K562 (cell line): ENCODE measurements around the gene FRMD4A. TPM values are rescaled to one million over a fixed set of nuclear protein-coding genes. Genes with fewer than 3 reads are reported as not detected.

Experiments
- ATAC-seq: fragments of 200-7000 bp; cut with Tn5 transposase; 3 replicates; pipeline ENCODE4 v1.9.1; 2020; ENCODE audit warnings: moderate library complexity
- BruUV-seq: library from RNA; stranded (reverse); fragments of 400-500 nt; replicated peaks from 2 replicates; lab custom pipeline; 2021; lab: Mats Ljungman, UMichigan
- CTCF ChIA-PET: fragments of 300-600 bp; formaldehyde crosslinking; extraction: SDS; loops from one replicate; lab custom pipeline; 2021; ENCODE audit warnings: low intra/inter-chr PET ratio; lab: Yijun Ruan, JAX
- POLR2A ChIA-PET: fragments of 300-600, 350-650 bp; sonication (Branson Sonifier 250); formaldehyde crosslinking; extraction: SDS; loops from one replicate; lab custom pipeline; 2021; ENCODE audit warnings: antibody characterized with exemption, inconsistent platforms; lab: Yijun Ruan, JAX
- DNase-seq, 4 experiments: peaks; one replicate each; pipeline versions ENCODE4 v3.0.0 to v3.0.0-alpha.2; 2011 to 2018; ENCODE audit warnings: low spot score in 3 of 4, mixed read lengths in 3 of 4; ENCODE audit errors: extremely low read depth in 1 of 4
- FAIRE-seq: peaks from 2 replicates; lab custom pipeline; 2011; peaks lifted over from hg19 to GRCh38; lab: Jason Lieb, UNC
- H2AFZ ChIP-seq: 2 replicates; pipeline ENCODE4 v1.6.0; 2011; ENCODE audit warnings: low read depth, low read length, control low read depth, inconsistent platforms
- H3K27ac ChIP-seq: fragments of 200-600 bp; 3 replicates; pipeline ENCODE4 v1.8.0; 2011; ENCODE audit warnings: low read depth, mild to moderate bottlenecking, control low read depth, inconsistent platforms, low read length, moderate library complexity, mixed read lengths; ENCODE audit errors: extremely low read depth
- H3K27me3 ChIP-seq, 2 experiments: fragments of 300-600 bp in 1 of 2; 2 replicates in 1 of 2; 3 replicates in 1 of 2; pipeline versions ENCODE4 v1.6.0 to v1.8.0; 2011; ENCODE audit warnings: inconsistent platforms in 2 of 2, low read length in 2 of 2, mild to moderate bottlenecking in 1 of 2, mixed read lengths in 1 of 2, moderate library complexity in 1 of 2; ENCODE audit not compliant: control insufficient read depth in 2 of 2, insufficient read depth in 2 of 2
- H3K36me3 ChIP-seq: fragments of 300-600 bp; 3 replicates; pipeline ENCODE4 v1.8.0; 2011; ENCODE audit warnings: mild to moderate bottlenecking, low read length, inconsistent platforms; ENCODE audit not compliant: control insufficient read depth, insufficient read depth
- H3K4me1 ChIP-seq, 2 experiments: fragments of 200-600 bp in 1 of 2; replicated peaks in 1 of 2; 2 replicates in 1 of 2; 3 replicates in 1 of 2; pipeline versions ENCODE4 v1.5.1 to v1.8.0; 2011; ENCODE audit warnings: inconsistent platforms in 2 of 2, low read length in 2 of 2, mild to moderate bottlenecking in 1 of 2, mixed read lengths in 1 of 2, moderate library complexity in 1 of 2; ENCODE audit not compliant: control insufficient read depth in 2 of 2, insufficient read depth in 2 of 2
- H3K4me2 ChIP-seq: 2 replicates; pipeline ENCODE4 v1.6.1; 2011; ENCODE audit warnings: low read length, control low read depth, inconsistent platforms, mixed read lengths; ENCODE audit not compliant: insufficient read depth
- H3K4me3 ChIP-seq: fragments of 200-600 bp; sonication (generic), shearing (Covaris generic); 2 replicates; pipeline ENCODE4 v1.5.1; 2016; ENCODE audit warnings: control low read depth, inconsistent platforms
- H3K79me2 ChIP-seq: fragments of 200-600 bp; 3 replicates; pipeline ENCODE4 v1.8.0; 2011; ENCODE audit warnings: low read length, inconsistent platforms; ENCODE audit not compliant: control insufficient read depth, insufficient read depth
- H3K9ac ChIP-seq, 2 experiments: 2 replicates each; pipeline versions ENCODE4 v1.6.0 to v1.6.1; 2011; ENCODE audit warnings: low read depth in 2 of 2, low read length in 2 of 2, control low read depth in 1 of 2, inconsistent platforms in 1 of 2, mild to moderate bottlenecking in 1 of 2, mixed read lengths in 1 of 2; ENCODE audit not compliant: insufficient read depth in 1 of 2
- H3K9me1 ChIP-seq: one replicate; pipeline ENCODE4 v1.6.0; 2011; ENCODE audit warnings: inconsistent platforms, mild to moderate bottlenecking, low read length, moderate library complexity; ENCODE audit not compliant: control insufficient read depth, insufficient read depth
- H3K9me3 ChIP-seq: replicated peaks from 2 replicates; pipeline ENCODE4 v1.5.1; 2011; ENCODE audit warnings: low read depth, low read length, inconsistent platforms; ENCODE audit not compliant: control insufficient read depth, insufficient read depth
- H4K20me1 ChIP-seq: replicated peaks from 2 replicates; pipeline ENCODE4 v1.6.1; 2011; ENCODE audit warnings: low read length, inconsistent platforms, mixed read lengths; ENCODE audit not compliant: control insufficient read depth, insufficient read depth
- GATAD2A ChIP-seq: fragments of 450-650 bp; IDR thresholded peaks from 2 replicates; pipeline ENCODE4 v1.6.1; 2017
- NFE2L1 ChIP-seq: fragments of 450-650 bp; IDR thresholded peaks from 2 replicates; pipeline ENCODE4 v1.6.1; 2016; ENCODE audit warnings: missing genetic modification characterization, low read depth, mild to moderate bottlenecking, missing compliant biosample characterization, moderate library complexity, borderline replicate concordance
- RB1 ChIP-seq: fragments of 450-650 bp; IDR thresholded peaks from 2 replicates; pipeline ENCODE4 v1.6.1; 2017; ENCODE audit warnings: low read depth, mild to moderate bottlenecking
- RUNX1 ChIP-seq: sonication (generic); IDR thresholded peaks from 2 replicates; pipeline ENCODE4 v1.6.1; 2016; ENCODE audit warnings: antibody characterized with exemption, low read depth
- TCF7L2 ChIP-seq: fragments of 150-350 bp; IDR thresholded peaks from 2 replicates; pipeline ENCODE4 v1.6.1; 2016; ENCODE audit warnings: low read depth, mild to moderate bottlenecking, low read length, moderate library complexity
- ZFP1 ChIP-seq: fragments of 450-650 bp; formaldehyde crosslinking; IDR thresholded peaks from 2 replicates; pipeline ENCODE4 v1.4.0; 2020; ENCODE audit warnings: mild to moderate bottlenecking, mixed read lengths
- ZNF589 ChIP-seq: fragments of 200-800 bp; sonication (Bioruptor generic); IDR thresholded peaks from 2 replicates; pipeline ENCODE4 v1.6.1; 2016; ENCODE audit warnings: low read depth, missing genetic modification characterization, missing compliant biosample characterization
- ZNF75A ChIP-seq: fragments of 450-650 bp; formaldehyde crosslinking; IDR thresholded peaks from 2 replicates; pipeline ENCODE4 v1.4.0; 2020; ENCODE audit warnings: mild to moderate bottlenecking
- ZNF79 ChIP-seq: fragments of 250-450 bp; sonication (Bioruptor Pico); IDR thresholded peaks from 2 replicates; pipeline ENCODE4 v1.4.0; 2020; ENCODE audit warnings: low read depth, mild to moderate bottlenecking, moderate library complexity
- WGBS: fragments of 100-300 bp; shearing (Covaris generic); methylation state at CpG from one replicate; pipeline ENCODE4 v1.1.6; 2016; ENCODE audit warnings: low coverage, mixed read lengths; ENCODE audit not compliant: insufficient coverage; ENCODE audit errors: missing lambda C conversion rate; 5-methylcytosine and 5-hydroxymethylcytosine counted together
- in situ Hi-C: fragments of 300-500 bp; cut with MboI; formaldehyde crosslinking; loops from 4 replicates; pipeline ENCODE4 v1.15.0; 2018; ENCODE audit warnings: inconsistent platforms, mixed read lengths
- intact Hi-C: fragments of 100-400 bp; cut with micrococcal nuclease; formaldehyde crosslinking; loops from 2 replicates; pipeline ENCODE4 v1.14.2; 2022
- polyA plus RNA-seq, 8 experiments: library from polyadenylated mRNA; depleted of rRNA in 4 of 8; stranded (reverse) in 5 of 8; unstranded in 3 of 8; fragments of >200 nt; fragmentation: Nextera tagmentation in 2 of 8; fragmentation: Illumina TruSeq in 1 of 8; extraction: Ambion mirVana in 2 of 8; extraction: Trizol in 1 of 8; gene quantifications; 2 replicates each; pipeline versions ENCODE4 v1.2.1 to v1.2.3, GENCODE V29; 2011 to 2014; ENCODE audit warnings: inconsistent platforms in 1 of 8, missing spikeins in 1 of 8
- total RNA-seq, 7 experiments: library from RNA; depleted of rRNA in 6 of 7; stranded (reverse); fragments of >200 nt in 6 of 7; fragmentation: Illumina TruSeq in 2 of 7; extraction: Trizol in 2 of 7; gene quantifications; 2 replicates each; pipeline versions ENCODE4 v1.2.1 to v1.2.3, GENCODE V29; 2011 to 2021; ENCODE audit warnings: low replicate concordance in 1 of 7
- TF ChIP-seq, protein P1 (sequence below): sonication (generic); formaldehyde crosslinking; IDR thresholded peaks from 2 replicates; pipeline ENCODE4 v1.8.0; 2022; ENCODE audit warnings: mild to moderate bottlenecking, missing genetic modification reagents
- TF ChIP-seq, protein P2 (sequence below), 3 experiments: fragments of 200-800 bp in 1 of 3; sonication (Bioruptor generic) in 1 of 3; sonication (generic) in 1 of 3; formaldehyde crosslinking in 1 of 3; IDR thresholded peaks; 2 replicates each; pipeline versions ENCODE4 v1.6.1 to v1.8.0; 2016 to 2022; ENCODE audit warnings: mild to moderate bottlenecking in 2 of 3, missing compliant biosample characterization in 2 of 3, missing genetic modification characterization in 2 of 3, missing genetic modification reagents in 1 of 3
- TF ChIP-seq, protein P3 (sequence below): fragments of 450-650 bp; formaldehyde crosslinking; IDR thresholded peaks from 2 replicates; pipeline ENCODE4 v1.4.0; 2022; ENCODE audit warnings: missing genetic modification characterization
- TF ChIP-seq, protein P4 (sequence below): sonication (generic); formaldehyde crosslinking; IDR thresholded peaks from 2 replicates; pipeline ENCODE4 v1.8.0; 2022; ENCODE audit warnings: mild to moderate bottlenecking, missing genetic modification reagents
- TF ChIP-seq, protein P5 (sequence below): fragments of 450-650 bp; formaldehyde crosslinking; IDR thresholded peaks from 2 replicates; pipeline ENCODE4 v1.4.0; 2020; ENCODE audit warnings: mild to moderate bottlenecking, moderate library complexity

The FRMD4A gene
- total and polyA plus RNA-seq, 9 of the 15 experiments (the other 6 are each of a cell fraction or from before 2014, with no cell fraction given), result 0.80 to 5.2 (median 3.0) TPM

DNA sequence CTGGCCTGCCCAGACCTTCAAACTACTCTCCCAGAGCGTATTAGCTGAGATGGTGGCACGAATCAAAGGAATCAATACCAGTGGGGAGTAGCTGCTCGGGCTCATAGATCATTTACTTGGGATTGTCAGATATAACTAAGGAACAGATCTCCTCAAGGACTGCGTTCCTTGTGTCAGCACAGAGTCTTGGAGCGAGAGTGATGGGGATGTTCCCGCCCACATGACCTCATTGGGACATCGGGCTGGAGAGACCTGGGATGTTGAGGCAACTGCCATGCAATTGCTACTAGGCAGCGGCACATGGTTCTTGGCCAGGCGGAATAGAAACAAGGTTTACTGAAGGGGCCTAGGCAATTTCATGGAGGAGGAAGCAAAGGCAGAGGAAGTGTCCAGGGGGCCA is 132.6 kb downstream of the FRMD4A start:
- in situ Hi-C loops (no loop called here), intact Hi-C loops (loop anchor here (10.0 kb wide), 1 partner anchor 127 kb away; no protein-coding TSS in a partner anchor)
- H2AFZ ChIP-seq, result no peak overlapping the region
- POLR2A ChIA-PET, result interaction anchor here (0.6 to 5.4 kb wide), 2 partner anchors 12 to 38 kb away, joined by 3 to 31 read pairs; no protein-coding TSS in a partner anchor
- ATAC-seq (no peak), DNase-seq (no peak), FAIRE-seq (no peak)
- H3K9me1 ChIP-seq, result no peaks in the 10 kb centered on the region
- no peaks in the 10 kb centered on the region for H3K36me3 ChIP-seq
- H3K4me2 ChIP-seq, result no peak overlapping the region
- 0% methylated on average over 9 of the region's 9 CpGs for WGBS
- no peak overlapping the region for H3K9ac ChIP-seq
- BruUV-seq, result no TSS peak
- H3K4me3 ChIP-seq, result no peak overlapping the region
- peaks cover 0 to 28% of the 10 kb centered on the region in 2 experiments; a peak in 3 of 5 replicates for H3K27me3 ChIP-seq
- H3K27ac ChIP-seq, result no peak overlapping the region
- H3K4me1 ChIP-seq, result no peaks in the 10 kb centered on the region
- H3K9me3 ChIP-seq, result no peaks in the 10 kb centered on the region
- H3K79me2 ChIP-seq, result no peaks in the 10 kb centered on the region
- H4K20me1 ChIP-seq, result no peaks in the 10 kb centered on the region
- CTCF ChIA-PET, result no interaction called here
- TF ChIP-seq TCF7L2 (no peak), ZNF79 (no peak), ZNF589 (CRISPR knock-in tag) (no peak), RUNX1 (no peak), GATAD2A (no peak), RB1 (no peak), ZFP1 (CRISPR knock-in tag) (no peak), NFE2L1 (no peak), ZNF75A (no peak)
- TF ChIP-seq, protein P1, sequence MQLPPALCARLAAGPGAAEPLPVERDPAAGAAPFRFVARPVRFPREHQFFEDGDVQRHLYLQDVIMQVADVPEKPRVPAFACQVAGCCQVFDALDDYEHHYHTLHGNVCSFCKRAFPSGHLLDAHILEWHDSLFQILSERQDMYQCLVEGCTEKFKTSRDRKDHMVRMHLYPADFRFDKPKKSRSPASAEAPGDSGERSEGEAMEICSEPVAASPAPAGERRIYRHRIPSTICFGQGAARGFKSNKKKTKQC (CRISPR knock-in tag), result no peak
- TF ChIP-seq, protein P2, sequence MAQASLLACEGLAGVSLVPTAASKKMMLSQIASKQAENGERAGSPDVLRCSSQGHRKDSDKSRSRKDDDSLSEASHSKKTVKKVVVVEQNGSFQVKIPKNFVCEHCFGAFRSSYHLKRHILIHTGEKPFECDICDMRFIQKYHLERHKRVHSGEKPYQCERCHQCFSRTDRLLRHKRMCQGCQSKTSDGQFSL (CRISPR knock-in tag; IDR thresholded peaks at IDR 0.05), result no peak
- TF ChIP-seq, protein P2 (tag; IDR thresholded peaks at IDR 0.05), result no peak
- TF ChIP-seq, protein P3, sequence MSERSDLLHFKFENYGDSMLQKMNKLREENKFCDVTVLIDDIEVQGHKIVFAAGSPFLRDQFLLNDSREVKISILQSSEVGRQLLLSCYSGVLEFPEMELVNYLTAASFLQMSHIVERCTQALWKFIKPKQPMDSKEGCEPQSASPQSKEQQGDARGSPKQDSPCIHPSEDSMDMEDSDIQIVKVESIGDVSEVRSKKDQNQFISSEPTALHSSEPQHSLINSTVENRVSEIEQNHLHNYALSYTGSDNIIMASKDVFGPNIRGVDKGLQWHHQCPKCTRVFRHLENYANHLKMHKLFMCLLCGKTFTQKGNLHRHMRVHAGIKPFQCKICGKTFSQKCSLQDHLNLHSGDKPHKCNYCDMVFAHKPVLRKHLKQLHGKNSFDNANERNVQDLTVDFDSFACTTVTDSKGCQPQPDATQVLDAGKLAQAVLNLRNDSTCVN, result no peak
- TF ChIP-seq, protein P4, sequence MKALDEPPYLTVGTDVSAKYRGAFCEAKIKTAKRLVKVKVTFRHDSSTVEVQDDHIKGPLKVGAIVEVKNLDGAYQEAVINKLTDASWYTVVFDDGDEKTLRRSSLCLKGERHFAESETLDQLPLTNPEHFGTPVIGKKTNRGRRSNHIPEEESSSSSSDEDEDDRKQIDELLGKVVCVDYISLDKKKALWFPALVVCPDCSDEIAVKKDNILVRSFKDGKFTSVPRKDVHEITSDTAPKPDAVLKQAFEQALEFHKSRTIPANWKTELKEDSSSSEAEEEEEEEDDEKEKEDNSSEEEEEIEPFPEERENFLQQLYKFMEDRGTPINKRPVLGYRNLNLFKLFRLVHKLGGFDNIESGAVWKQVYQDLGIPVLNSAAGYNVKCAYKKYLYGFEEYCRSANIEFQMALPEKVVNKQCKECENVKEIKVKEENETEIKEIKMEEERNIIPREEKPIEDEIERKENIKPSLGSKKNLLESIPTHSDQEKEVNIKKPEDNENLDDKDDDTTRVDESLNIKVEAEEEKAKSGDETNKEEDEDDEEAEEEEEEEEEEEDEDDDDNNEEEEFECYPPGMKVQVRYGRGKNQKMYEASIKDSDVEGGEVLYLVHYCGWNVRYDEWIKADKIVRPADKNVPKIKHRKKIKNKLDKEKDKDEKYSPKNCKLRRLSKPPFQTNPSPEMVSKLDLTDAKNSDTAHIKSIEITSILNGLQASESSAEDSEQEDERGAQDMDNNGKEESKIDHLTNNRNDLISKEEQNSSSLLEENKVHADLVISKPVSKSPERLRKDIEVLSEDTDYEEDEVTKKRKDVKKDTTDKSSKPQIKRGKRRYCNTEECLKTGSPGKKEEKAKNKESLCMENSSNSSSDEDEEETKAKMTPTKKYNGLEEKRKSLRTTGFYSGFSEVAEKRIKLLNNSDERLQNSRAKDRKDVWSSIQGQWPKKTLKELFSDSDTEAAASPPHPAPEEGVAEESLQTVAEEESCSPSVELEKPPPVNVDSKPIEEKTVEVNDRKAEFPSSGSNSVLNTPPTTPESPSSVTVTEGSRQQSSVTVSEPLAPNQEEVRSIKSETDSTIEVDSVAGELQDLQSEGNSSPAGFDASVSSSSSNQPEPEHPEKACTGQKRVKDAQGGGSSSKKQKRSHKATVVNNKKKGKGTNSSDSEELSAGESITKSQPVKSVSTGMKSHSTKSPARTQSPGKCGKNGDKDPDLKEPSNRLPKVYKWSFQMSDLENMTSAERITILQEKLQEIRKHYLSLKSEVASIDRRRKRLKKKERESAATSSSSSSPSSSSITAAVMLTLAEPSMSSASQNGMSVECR (CRISPR knock-in tag), result no peak
- TF ChIP-seq, protein P5, sequence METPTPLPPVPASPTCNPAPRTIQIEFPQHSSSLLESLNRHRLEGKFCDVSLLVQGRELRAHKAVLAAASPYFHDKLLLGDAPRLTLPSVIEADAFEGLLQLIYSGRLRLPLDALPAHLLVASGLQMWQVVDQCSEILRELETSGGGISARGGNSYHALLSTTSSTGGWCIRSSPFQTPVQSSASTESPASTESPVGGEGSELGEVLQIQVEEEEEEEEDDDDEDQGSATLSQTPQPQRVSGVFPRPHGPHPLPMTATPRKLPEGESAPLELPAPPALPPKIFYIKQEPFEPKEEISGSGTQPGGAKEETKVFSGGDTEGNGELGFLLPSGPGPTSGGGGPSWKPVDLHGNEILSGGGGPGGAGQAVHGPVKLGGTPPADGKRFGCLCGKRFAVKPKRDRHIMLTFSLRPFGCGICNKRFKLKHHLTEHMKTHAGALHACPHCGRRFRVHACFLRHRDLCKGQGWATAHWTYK (CRISPR knock-in tag), result no peak
